Breast epithelium (tissue), 4 donors: ENCODE measurements around the gene CNKSR3. TPM values are rescaled to one million over a fixed set of nuclear protein-coding genes. Genes with fewer than 3 reads are reported as not detected.

Experiments
- DNase-seq, 2 donors: peaks; one replicate each; pipeline ENCODE4 v3.0.0-alpha.2; 2019; ENCODE audit warnings: low spot score in 2 of 2
- H3K27ac ChIP-seq, 2 donors: fragments of 200-600 bp; sonication (generic) in 1 of 2; one replicate each; pipeline ENCODE4 v1.5.1; 2016 to 2019; ENCODE audit warnings: mild to moderate bottlenecking in 1 of 2
- H3K27me3 ChIP-seq, 2 donors: fragments of 200-600 bp; sonication (generic) in 1 of 2; one replicate each; pipeline versions ENCODE4 v1.5.1 to v1.6.0; 2017 to 2019; ENCODE audit warnings: control low read depth in 1 of 2, mild to moderate bottlenecking in 1 of 2
- H3K36me3 ChIP-seq: fragments of 200-600 bp; one replicate; pipeline ENCODE4 v1.5.1; 2019
- H3K4me1 ChIP-seq, 2 donors: fragments of 200-600 bp; sonication (generic); one replicate each; pipeline ENCODE4 v1.5.1; 2016 to 2019; ENCODE audit warnings: control low read depth in 1 of 2
- H3K4me3 ChIP-seq, 3 donors: fragments of 200-600 bp; sonication (generic); 1 replicate in 2 of 3; 2 replicates in 1 of 3; pipeline ENCODE4 v1.5.1; 2016 to 2019; ENCODE audit warnings: mild to moderate bottlenecking in 3 of 3, moderate library complexity in 2 of 3
- H3K9me3 ChIP-seq, 2 donors: fragments of 200-600 bp; sonication (generic) in 1 of 2; one replicate each; pipeline ENCODE4 v1.5.1; 2016 to 2019; ENCODE audit warnings: control low read depth in 1 of 2
- CTCF ChIP-seq, 3 donors: fragments of 450-650 bp; IDR thresholded peaks; one replicate each; pipeline ENCODE4 v1.5.1; 2016 to 2017; ENCODE audit warnings: antibody characterized with exemption in 3 of 3, mild to moderate bottlenecking in 3 of 3, moderate library complexity in 3 of 3
- POLR2A ChIP-seq: fragments of 450-650 bp; IDR thresholded peaks from one replicate; pipeline ENCODE4 v1.6.1; 2016; ENCODE audit warnings: antibody characterized with exemption, mild to moderate bottlenecking, moderate library complexity
- POLR2AphosphoS5 ChIP-seq, 3 donors: sonication (generic); formaldehyde crosslinking; IDR thresholded peaks; one replicate each; pipeline ENCODE4 v1.6.1; 2017; ENCODE audit warnings: antibody characterized with exemption in 3 of 3
- intact Hi-C: fragments of 100-400 bp; cut with DNase I; formaldehyde crosslinking; loops from one replicate; pipeline ENCODE4 v1.15.1; 2023; ENCODE audit warnings: low total_unique reads
- total RNA-seq, 3 donors: library from RNA; depleted of rRNA; stranded (reverse); fragments of >200 nt; gene quantifications; one replicate each; pipeline ENCODE4 v1.1.0, GENCODE V29; 2016

The CNKSR3 gene
- total RNA-seq, 3 donors from 2014 or later: 2.1 to 8.6 (median 5.2) TPM

GRCh38 chr6:154367336-154367735 lies 143.1 kb downstream of the CNKSR3 start:
- DNase-seq: no peak
- H3K4me1 ChIP-seq: no peaks in the 10 kb centered on the region
- intact Hi-C loops: no loop called here

GRCh38 chr6:154363821-154364220 lies 146.7 kb downstream of the CNKSR3 start:
- DNase-seq: no peak
- no peaks in the 10 kb centered on the region for H3K36me3 ChIP-seq
- TF ChIP-seq CTCF (IDR thresholded peaks at IDR 0.05): no peak
- TF ChIP-seq POLR2AphosphoS5 (IDR thresholded peaks at IDR 0.05): no peak
- TF ChIP-seq POLR2A: no peak
- no peak overlapping the region for H3K4me3 ChIP-seq
- H3K4me1 ChIP-seq: no peaks in the 10 kb centered on the region
- no peak overlapping the region for H3K27ac ChIP-seq
- H3K9me3 ChIP-seq: no peaks in the 10 kb centered on the region
- intact Hi-C loops: no loop called here
- no peaks in the 10 kb centered on the region for H3K27me3 ChIP-seq

More at GRCh38 chr6:154367336-154367735, 143.1 kb downstream of the CNKSR3 start:
- H3K4me3 ChIP-seq: no peak overlapping the region
- H3K27ac ChIP-seq: no peak overlapping the region
- no peaks in the 10 kb centered on the region for H3K27me3 ChIP-seq
- H3K36me3 ChIP-seq: no peaks in the 10 kb centered on the region
- no peaks in the 10 kb centered on the region for H3K9me3 ChIP-seq
- TF ChIP-seq CTCF (IDR thresholded peaks at IDR 0.05): no peak
- no peak for TF ChIP-seq POLR2AphosphoS5 (IDR thresholded peaks at IDR 0.05)
- no peak for TF ChIP-seq POLR2A

- no peak overlapping the region for H3K4me3 ChIP-seq
- no peaks in the 10 kb centered on the region for H3K4me1 ChIP-seq
- DNase-seq: no peak
- H3K27ac ChIP-seq: no peak overlapping the region
- no peaks in the 10 kb centered on the region for H3K9me3 ChIP-seq
- no peaks in the 10 kb centered on the region for H3K27me3 ChIP-seq
- intact Hi-C loops: no loop called here
- H3K36me3 ChIP-seq: no peaks in the 10 kb centered on the region
- TF ChIP-seq POLR2A: no peak
- no peak for TF ChIP-seq CTCF (IDR thresholded peaks at IDR 0.05)
- no peak for TF ChIP-seq POLR2AphosphoS5 (IDR thresholded peaks at IDR 0.05)
Measured at GRCh38 chr6:154361476-154361875, 149.0 kb downstream of the CNKSR3 start.

- no peaks in the 10 kb centered on the region for H3K4me1 ChIP-seq
- no peaks in the 10 kb centered on the region for H3K27me3 ChIP-seq
- no peak overlapping the region for H3K4me3 ChIP-seq
- H3K9me3 ChIP-seq: no peaks in the 10 kb centered on the region
- no peak overlapping the region for H3K27ac ChIP-seq
- TF ChIP-seq POLR2AphosphoS5 (IDR thresholded peaks at IDR 0.05) (no peak), POLR2A (no peak), CTCF (IDR thresholded peaks at IDR 0.05) (no peak)
- intact Hi-C loops: no loop called here
- no peaks in the 10 kb centered on the region for H3K36me3 ChIP-seq
- DNase-seq: no peak
Measured at GRCh38 chr6:154360476-154360875, 150.0 kb downstream of the CNKSR3 start.

- no peak overlapping the region for H3K27ac ChIP-seq
- H3K27me3 ChIP-seq: no peaks in the 10 kb centered on the region
- H3K9me3 ChIP-seq: no peaks in the 10 kb centered on the region
- H3K4me3 ChIP-seq: no peak overlapping the region
- H3K4me1 ChIP-seq: no peaks in the 10 kb centered on the region
- no peaks in the 10 kb centered on the region for H3K36me3 ChIP-seq
- DNase-seq: no peak
- TF ChIP-seq POLR2AphosphoS5 (IDR thresholded peaks at IDR 0.05) (no peak), CTCF (IDR thresholded peaks at IDR 0.05) (no peak), POLR2A (no peak)
- intact Hi-C loops: no loop called here
Measured at GRCh38 chr6:154359679-154360078, 150.8 kb downstream of the CNKSR3 start.
